NCI-H146 treated with DMSO at 0.1 percent for 48 hours (cell line): ENCODE data around the gene CEP350.
"Not testable (repeated sequence)": the region's sequence is repeated elsewhere in the genome, so short reads cannot be mapped to it uniquely, and the experiment has no call there.

Experiments used
- DNase-seq: peaks from one replicate; lab custom pipeline; 2025; ENCODE audit not compliant: unreplicated experiment; lab: John Stamatoyannopoulos, UW

Gene CEP350

DNA sequence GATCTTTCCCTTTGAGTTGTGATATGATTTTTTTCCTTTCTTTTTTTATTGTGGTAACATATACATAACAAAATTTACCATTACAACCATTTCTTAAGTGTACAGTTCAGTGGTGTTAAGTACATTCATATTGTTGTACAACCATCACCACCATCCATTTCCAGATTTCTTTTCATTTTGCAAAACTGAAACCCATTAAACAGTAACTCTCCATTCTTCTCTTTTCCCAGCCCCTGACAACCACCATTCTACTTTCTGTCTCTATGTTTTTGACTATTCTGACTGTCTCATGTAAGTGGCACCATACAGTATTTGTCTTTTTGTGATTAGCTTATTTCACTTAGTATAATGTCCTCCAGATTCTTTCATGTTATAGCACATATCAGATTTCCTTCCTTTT lies 30.3 kb downstream of the CEP350 start:
- DNase-seq, result no peak

- no peak for DNase-seq
Measured at GRCh38 chr1:179990847-179991246, 36.2 kb downstream of the CEP350 start.

DNA sequence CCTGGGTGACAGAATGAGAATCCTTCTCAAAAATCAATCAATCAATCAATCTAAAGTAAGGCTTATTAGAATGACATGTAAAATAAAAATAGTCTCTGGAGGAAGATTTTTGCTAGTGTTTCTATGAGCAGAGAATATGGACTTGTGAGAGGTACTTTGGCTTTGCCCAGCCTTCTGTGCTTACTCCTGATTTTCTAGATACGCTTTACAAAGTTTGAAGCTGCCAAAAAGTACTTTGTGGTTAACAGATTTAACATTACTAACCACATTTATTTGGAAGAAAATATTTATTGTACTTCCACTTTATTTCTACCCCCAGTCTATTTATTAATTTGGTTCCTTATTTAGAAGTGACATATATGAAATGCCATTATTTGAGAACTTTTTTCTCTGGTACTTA lies 41.0 kb downstream of the CEP350 start:
- no peak for DNase-seq

DNA sequence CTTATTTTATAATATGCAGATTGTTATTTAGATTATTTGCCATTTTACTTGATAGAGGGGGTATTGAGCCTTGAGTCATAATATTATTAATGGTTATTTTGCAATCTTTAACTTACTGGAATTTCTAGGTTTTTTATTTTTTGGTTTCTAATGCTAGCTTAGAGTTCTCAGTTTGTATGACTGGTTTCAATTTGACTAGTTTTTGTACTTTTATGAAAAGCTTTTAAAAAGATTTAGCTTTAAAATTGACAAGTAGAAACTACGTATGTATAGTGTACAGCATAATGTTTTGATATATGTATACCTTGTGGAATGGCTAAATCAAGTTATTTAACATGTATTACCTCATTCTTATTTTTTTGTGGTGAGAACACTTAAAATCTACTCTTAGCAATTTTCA lies 41.5 kb downstream of the CEP350 start:
- no peak for DNase-seq

DNA sequence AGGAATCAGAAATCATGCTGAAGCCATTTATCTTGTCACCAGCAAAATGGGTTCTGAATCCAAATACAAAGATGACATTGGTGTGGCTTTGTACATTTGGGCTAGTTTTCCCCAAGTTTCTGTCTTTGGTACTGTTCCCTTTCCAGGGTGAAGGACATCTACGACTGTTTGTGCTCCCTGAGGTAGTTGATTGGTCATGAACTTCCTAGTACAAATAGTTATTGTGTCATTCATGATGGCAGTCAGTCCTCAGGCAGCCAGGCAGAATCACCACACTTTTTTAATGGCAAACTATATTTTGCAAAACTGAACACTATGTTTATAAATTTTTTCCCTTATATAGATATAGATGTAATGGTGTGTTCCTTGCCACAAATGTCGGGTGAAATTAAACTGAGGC lies 46.0 kb downstream of the CEP350 start:
- DNase-seq, result no peak

GRCh38 chr1:180002437-180002836 lies 47.8 kb downstream of the CEP350 start:
- DNase-seq, result no peak

- no peak for DNase-seq
Measured at GRCh38 chr1:180003026-180003695, 48.6 kb downstream of the CEP350 start.

GRCh38 chr1:180006762-180007161 lies 52.2 kb downstream of the CEP350 start:
- DNase-seq, result not testable (repeated sequence)

- DNase-seq, result no peak
Measured at GRCh38 chr1:180020017-180020416, 65.4 kb downstream of the CEP350 start.

GRCh38 chr1:180026556-180026955 lies 71.9 kb downstream of the CEP350 start:
- DNase-seq, result no peak

GRCh38 chr1:180027949-180028445 lies 73.4 kb downstream of the CEP350 start:
- no peak for DNase-seq

DNA sequence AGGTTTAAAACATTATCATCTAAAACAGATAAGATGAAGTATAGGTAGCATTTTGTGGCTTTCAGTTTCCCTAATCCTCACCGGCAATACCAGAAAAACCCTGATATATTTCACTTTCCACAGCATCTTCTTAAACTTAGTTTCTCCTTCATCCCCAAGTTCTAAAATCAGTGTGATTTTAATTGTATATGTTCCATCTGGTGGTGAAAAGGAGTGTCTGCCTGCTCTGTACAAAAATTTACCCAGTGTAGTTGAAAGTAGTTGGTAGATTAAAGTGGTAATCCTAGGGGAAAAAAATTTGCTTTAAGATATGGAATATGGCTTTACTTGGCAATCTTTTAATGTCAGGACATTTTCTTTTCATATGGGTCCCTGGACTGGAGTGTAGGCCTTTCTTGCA lies 74.3 kb downstream of the CEP350 start:
- DNase-seq, result no peak

GRCh38 chr1:180029524-180030135 lies 75.0 kb downstream of the CEP350 start:
- DNase-seq, result no peak

DNA sequence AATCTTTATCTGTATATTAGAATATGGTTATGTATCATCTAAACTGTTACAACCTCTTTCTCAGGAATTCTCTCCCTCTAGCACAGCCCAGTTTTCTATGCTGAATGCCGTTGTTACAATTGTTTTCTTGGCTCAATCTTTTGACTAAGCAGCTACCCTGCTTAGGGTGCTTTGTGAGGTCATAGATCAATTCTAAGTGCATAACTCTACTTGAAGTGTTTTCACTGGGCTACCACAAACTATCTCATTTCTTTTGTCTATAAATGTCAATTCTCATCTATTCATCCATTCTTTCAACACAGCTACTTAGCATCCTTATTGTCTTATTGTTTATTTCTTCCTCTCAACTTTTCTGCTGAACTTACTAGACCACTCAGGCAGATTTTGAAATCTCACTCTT lies 77.1 kb downstream of the CEP350 start:
- no peak for DNase-seq

DNA sequence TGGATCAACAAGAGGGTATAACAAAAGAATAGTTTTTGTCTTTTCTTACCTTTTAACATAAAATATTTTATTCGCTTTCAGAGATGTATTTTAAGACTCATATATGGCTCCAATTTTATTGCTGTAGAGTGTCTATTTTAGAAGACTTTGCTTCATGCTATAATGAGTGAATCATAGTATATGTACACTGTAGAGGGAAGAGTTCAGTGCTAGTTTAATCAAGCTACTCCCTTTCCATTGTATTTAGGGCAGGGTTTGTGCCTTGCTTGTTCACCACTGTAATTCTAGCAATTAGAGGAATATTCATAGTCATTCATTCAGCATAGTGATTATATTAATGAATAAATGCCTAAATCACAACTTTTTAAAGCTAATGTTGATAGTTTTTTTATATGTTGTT lies 78.8 kb downstream of the CEP350 start:
- DNase-seq, result no peak

DNA sequence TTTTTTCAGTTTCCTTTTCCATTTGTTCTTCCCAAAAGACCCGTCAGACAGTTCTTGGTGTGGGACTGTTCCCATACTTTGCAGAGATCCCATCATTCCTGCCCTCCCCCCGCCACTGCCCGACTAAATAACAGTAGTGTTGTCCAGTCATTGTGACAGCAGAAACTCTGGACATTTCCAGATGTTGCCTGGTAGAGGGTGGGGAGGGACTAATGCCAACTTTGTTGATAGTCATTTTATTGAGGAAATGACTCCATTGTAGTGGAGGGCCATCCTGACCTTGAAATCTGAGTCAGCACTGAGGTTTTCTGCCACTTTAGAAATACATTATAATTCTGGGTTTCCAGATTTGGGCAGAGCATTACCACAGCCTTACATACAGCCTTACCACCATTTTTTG lies 85.4 kb downstream of the CEP350 start:
- DNase-seq, result no peak

DNA sequence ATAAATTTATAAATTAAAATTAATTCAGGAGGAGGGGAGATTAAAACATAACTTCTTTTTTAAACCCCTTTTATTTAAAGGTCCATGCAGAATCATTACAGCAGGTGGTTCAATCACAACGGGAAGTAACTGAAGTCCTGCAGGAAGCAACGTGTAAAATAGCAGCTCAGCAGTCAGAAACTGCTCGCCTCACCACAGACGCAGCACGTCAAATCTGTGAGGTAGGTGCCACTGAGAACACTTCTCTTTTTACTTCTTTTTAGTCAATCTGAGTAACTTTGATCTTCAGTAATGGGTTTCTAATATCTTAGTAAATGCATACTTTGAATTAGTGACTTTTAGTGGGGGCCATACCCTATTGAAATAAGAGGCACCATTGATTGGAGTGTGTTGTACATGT lies 87.0 kb downstream of the CEP350 start:
- no peak for DNase-seq

DNA sequence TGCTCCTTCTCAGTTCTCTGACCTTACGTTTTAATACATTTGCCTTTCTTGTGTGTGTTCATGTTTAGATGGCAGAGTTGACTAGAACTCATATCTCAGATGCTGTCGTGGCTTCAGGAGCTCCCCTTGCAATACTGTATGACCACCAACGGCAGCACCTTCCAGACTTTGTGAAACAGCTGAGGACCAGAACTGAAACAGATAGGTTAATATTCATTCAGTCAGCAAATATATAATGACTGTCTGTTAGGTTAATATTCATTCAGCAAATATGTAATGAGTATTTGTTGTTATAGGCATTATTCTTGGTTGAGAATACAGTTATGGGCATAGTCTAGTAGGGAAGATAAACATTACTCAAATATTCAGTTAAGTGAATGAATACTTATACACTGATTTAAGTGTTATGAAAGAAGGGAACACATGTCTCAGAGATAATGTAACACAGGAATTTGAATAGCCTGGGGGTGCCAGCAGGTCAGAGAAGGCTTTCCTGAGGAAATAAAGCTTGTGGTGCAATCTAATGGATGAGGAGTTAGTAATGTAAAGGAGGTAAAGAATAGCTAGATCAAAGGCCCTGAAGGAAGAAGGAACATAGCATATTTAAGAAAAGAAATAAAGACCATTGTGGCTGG lies 88.5 kb downstream of the CEP350 start:
- DNase-seq, result no peak

DNA sequence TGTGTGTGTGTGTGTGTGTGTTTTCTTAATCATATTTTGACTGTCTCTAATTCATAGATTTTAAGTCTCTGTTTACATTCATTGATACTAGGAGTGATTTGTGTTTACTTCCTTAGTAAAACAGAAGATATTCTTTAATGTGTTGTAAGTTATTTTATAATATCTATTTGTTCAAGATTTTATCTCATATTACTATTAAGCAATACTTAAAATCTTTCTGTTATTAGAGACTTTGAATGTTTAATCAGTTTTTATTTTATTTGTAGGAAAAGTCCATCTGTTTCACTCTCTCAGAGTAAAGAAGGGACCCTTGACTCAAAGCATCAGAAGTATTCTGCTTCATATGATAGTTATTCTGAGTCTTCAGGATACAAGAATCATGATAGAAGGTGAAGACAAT lies 89.2 kb downstream of the CEP350 start:
- DNase-seq, result no peak

DNA sequence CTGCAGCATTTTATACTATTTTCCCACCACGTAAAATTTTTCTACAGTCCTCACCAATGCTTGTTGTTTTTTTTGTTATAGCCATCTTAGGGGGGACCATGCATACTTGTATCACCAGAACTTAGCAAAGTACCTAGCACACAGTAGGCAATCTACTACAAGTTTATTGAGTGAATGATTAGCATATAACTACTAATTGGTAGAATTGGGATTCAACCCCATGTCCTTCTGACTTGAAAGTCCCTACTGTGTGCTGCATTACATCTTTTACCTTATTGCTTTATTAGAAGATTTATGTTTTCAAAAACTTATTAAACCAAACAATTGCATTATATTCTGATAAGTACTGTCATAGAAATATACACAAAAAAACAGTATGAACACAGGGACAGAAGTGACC lies 92.1 kb downstream of the CEP350 start:
- no peak for DNase-seq

DNA sequence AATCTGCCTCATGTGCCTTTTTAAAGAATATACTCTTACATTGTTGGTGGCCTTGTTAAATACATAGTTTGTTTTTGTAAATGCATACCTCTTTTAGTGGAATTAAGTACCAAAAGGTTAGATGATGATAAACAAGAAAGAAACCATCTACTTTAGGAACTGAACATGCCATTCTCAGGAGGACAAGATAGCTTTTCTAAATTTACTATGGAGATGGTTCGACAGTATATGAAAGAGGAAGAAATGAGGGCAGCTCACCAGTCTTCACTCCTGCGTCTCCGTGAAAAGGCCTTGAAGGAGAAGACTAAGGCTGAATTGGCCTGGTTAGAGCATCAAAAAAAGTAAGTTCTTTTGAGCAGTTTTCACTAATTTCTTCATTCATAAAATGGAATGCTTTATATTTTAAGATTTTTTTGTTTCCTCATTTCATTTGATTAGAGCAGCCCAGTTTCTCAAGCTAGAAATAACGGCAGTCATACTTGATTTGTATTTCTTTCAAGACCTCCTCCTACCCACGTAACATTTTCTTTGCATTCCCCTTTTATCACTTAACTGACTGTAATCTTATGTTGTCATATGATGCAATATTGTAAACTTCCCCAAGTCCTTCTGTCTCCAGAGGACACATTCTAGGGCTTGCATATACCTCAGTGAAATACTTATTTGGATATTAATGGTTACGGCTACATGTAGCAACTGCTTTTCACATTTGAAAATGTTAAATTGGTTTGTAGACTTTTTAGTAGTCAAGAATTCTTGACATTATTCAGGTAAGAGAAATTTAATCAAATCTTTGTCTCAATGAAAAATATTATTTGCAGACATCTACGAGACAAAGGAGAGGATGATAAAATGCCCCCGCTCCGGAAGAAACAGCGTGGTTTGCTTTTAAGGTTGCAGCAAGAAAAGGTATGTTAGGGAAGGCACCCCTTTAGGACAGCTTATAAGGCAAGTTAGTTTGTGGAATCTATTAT lies 99.3 kb downstream of the CEP350 start:
- DNase-seq, result no peak
